SK-N-MC (cell line): ENCODE measurements around the gene FAM98A.
A peak's percentile ranks its signal among the peaks of the same experiment; 100 is the strongest.

ENCODE experiments used
- DNase-seq: peaks from one replicate; pipeline ENCODE4 v3.0.0-alpha.2; 2011; ENCODE audit warnings: low read depth, low spot score
- H3K27ac ChIP-seq: fragments of 200-600 bp; sonication (generic); 2 replicates; pipeline ENCODE4 v1.5.1; 2016; ENCODE audit warnings: mixed run types
- H3K36me3 ChIP-seq: fragments of 200-600 bp; sonication (generic); 2 replicates; pipeline ENCODE4 v1.6.1; 2017; ENCODE audit warnings: antibody characterized with exemption, low read length, mixed read lengths; ENCODE audit not compliant: insufficient read depth
- H3K4me3 ChIP-seq: fragments of 200-600 bp; sonication (generic); 2 replicates; pipeline ENCODE4 v1.5.1; 2016
- H3K9ac ChIP-seq: fragments of 200-600 bp; sonication (generic); 2 replicates; pipeline ENCODE4 v1.8.0; 2017; ENCODE audit warnings: mixed run types, mixed read lengths; ENCODE audit not compliant: insufficient read length
- H3K9me3 ChIP-seq: fragments of 200-600 bp; sonication (generic); 2 replicates; pipeline ENCODE4 v1.6.1; 2017; ENCODE audit warnings: low read depth, mild to moderate bottlenecking, antibody characterized with exemption, low read length, moderate library complexity, mixed read lengths
- EZH2 ChIP-seq: fragments of 200-600 bp; sonication (generic); IDR thresholded peaks from one replicate; pipeline ENCODE4 v1.6.1; 2017; ENCODE audit warnings: antibody characterized with exemption
- FOXP2 ChIP-seq: optimal IDR thresholded peaks from 2 replicates; pipeline ENCODE3; 2011; ENCODE audit warnings: mild to moderate bottlenecking, moderate library complexity; ENCODE audit not compliant: insufficient read depth; ENCODE audit errors: extremely low read length, control extremely low read depth
- POLR2AphosphoS5 ChIP-seq: IDR thresholded peaks from 2 replicates; pipeline ENCODE4 v1.6.1; 2012; ENCODE audit warnings: mild to moderate bottlenecking, low read depth, low read length, borderline replicate concordance

FAM98A gene

DNA sequence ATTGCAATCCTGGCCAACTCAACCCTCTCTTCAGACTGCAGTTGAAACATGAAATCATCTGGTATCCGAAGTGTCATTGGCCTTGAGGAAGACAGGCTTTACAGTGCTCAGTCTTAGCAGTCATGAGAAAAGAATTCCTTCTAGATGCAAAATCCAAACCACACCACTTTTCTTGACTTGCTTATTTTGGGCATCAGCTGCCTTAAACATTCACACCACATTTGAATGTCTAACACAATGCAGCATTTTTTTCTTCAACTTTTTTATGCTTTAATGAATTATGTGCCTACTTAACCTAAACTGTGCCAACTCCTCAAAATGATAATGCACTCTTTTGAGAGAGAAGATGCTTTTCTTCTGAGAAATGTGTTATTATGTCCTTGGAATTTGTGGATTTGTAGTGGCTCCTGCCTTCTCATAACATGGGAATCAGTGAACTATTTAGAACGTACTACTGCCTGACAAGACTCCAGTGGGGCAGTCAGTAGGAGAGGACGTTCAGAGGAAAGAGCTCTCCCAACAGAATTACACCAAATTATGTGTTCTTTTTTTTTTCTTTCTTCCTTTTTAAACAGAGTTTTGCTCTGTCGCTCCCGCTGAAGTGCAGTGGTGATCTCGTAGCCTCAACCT is 3.2 kb upstream of the FAM98A start:
- TF ChIP-seq EZH2 = no peak
- Histone ChIP-seq H3K36me3 (no peaks in the 10 kb centered on the region), H3K9ac (no peak overlapping the region), H3K9me3 (no peaks in the 10 kb centered on the region), H3K4me3 (no peak overlapping the region), H3K27ac (no peak overlapping the region)
- DNase-seq = no peak

DNA sequence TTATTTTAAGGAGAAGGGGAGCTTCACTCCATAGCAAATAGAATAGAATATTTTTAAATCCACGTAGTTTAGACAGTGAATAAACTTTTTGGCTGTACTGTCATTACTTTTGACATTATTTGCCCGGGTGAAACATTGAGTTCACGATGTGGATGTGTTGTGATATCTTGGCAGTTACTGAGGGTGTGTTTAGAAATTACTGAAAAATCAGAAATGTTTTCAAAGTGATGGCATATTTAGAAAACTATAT is 769 bp upstream of the FAM98A start:
- DNase-seq = no peak
- H3K36me3 ChIP-seq = peaks cover 4% of the 10 kb centered on the region
- H3K9ac ChIP-seq = peak overlapping the region; percentile 72
- no peaks in the 10 kb centered on the region for H3K9me3 ChIP-seq
- no peak for TF ChIP-seq EZH2
- no peak for TF ChIP-seq POLR2AphosphoS5
- no peak for TF ChIP-seq FOXP2
- H3K4me3 ChIP-seq = peak overlapping the region; percentile 89
- 0 out of 2 replicates have a peak overlapping the region, but pooled peaks have one; percentile 4 for H3K27ac ChIP-seq

DNA sequence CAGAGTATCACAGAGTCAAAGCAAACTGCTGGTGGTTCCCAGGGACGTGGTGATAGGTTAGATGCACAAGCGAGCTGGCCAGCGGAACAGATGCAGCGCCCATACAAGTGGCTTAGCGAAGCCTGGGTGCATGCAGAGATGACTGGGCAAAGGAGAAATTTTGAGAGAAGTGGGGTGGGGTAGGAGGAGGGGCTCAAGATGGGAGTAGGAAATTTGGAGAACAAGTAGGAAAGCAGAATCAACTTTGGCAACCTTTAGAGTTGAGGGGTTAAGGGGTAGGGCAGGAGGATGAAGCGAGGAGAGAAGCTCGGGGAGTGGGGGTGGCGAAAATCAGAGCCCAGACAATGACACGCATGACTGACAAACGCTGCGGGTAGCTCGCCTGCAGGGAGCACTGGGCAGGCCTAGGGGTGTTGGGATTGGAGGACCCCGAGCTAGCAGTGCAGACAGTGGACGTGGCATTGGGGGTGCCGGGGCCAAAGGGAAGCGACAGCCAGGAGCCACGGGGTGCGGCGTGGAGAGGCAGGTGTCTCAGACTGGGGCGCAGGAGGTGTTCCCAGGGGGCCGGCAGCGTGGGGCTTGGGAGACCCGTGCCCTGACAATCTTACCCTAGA is 431 bp downstream of the FAM98A start:
- Histone ChIP-seq H3K4me3 (peak overlapping the region; percentile 89), H3K9ac (peak overlapping the region; percentile 81), H3K27ac (no peak overlapping the region), H3K36me3 (peaks cover 13% of the 10 kb centered on the region), H3K9me3 (no peaks in the 10 kb centered on the region)
- no peak for DNase-seq
- TF ChIP-seq EZH2 = no peak
- no peak for TF ChIP-seq FOXP2
- TF ChIP-seq POLR2AphosphoS5 = no peak

GRCh38 chr2:33597026-33597425 is 2.1 kb downstream of the FAM98A start:
- Histone ChIP-seq H3K9ac (peak overlapping the region; percentile 81), H3K9me3 (no peaks in the 10 kb centered on the region), H3K4me3 (no peak overlapping the region), H3K36me3 (peaks cover 28% of the 10 kb centered on the region), H3K27ac (no peak overlapping the region)
- TF ChIP-seq EZH2 (no peak), FOXP2 (no peak), POLR2AphosphoS5 (no peak)
- DNase-seq = no peak

DNA sequence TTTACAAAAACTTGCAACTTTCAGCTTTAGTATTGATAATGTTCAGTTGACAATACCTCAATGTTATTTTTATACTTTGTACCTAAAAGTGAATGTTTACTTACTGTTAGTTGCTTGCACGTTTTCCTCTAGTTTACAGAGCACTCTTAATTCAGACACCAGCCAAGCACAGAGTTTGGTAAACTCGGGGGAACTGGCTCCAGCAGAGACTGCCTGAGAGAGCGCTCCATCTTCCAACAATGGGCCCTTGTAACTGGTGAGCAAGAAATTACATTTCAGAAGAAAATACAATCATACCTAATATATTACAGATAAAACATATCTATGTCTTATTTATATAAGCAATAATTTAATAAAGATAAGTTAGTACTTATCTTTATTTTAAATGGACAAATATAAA is 3.7 kb downstream of the FAM98A start:
- H3K27ac ChIP-seq = no peak overlapping the region
- no peak for DNase-seq
- H3K36me3 ChIP-seq = peaks cover 44% of the 10 kb centered on the region
- no peak for TF ChIP-seq POLR2AphosphoS5
- TF ChIP-seq EZH2 = no peak
- no peak for TF ChIP-seq FOXP2
- no peaks in the 10 kb centered on the region for H3K9me3 ChIP-seq
- H3K9ac ChIP-seq = no peak overlapping the region
- no peak overlapping the region for H3K4me3 ChIP-seq

DNA sequence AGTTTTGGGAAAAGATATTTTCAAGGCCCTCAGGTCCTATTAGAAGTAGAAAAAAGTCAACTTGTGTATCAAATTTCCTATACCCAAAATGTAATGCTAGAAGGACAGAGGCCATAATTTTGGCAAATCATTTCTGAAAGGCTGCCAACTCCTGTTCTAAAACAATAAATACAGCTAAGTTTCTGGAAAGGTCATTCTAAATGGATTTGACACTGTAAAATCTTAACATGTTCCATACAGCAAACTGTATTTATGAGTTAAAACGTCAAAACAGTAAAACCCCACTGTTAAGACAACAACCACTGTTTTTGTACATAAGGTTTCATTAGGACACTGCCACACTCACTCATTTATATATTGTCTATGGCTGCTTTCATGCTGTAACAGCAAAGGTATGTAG is 9.7 kb downstream of the FAM98A start:
- peak overlapping the region; percentile 1; the same call in 1 of the 2 replicates for H3K27ac ChIP-seq
- no peak for DNase-seq
- no peak overlapping the region for H3K4me3 ChIP-seq
- H3K36me3 ChIP-seq = peaks cover 86% of the 10 kb centered on the region
- TF ChIP-seq FOXP2 = no peak
- TF ChIP-seq POLR2AphosphoS5 = no peak
- H3K9me3 ChIP-seq = no peaks in the 10 kb centered on the region
- no peak overlapping the region for H3K9ac ChIP-seq

DNA sequence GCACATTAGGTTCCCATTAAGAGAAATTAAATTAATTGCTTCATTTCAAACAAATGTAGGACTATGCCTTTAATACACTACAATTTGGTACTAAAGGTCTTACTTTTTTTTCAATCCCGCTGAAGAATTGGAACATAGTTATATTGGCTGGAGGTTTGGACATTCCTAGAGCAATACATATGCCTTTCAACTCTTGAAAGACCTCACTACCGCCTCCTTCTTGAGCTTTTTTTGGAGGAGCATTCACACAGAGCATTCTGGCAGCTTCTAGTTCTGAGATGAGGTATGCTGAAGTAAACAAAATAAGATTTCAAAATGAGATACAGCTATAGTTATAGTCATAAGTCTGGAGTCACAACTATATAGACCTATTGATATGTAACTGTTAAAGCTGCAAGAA is 10.9 kb downstream of the FAM98A start:
- Histone ChIP-seq H3K27ac (no peak overlapping the region), H3K36me3 (peaks cover 88% of the 10 kb centered on the region), H3K9ac (no peak overlapping the region), H3K9me3 (no peaks in the 10 kb centered on the region), H3K4me3 (no peak overlapping the region)
- DNase-seq = no peak
- TF ChIP-seq FOXP2 = no peak

DNA sequence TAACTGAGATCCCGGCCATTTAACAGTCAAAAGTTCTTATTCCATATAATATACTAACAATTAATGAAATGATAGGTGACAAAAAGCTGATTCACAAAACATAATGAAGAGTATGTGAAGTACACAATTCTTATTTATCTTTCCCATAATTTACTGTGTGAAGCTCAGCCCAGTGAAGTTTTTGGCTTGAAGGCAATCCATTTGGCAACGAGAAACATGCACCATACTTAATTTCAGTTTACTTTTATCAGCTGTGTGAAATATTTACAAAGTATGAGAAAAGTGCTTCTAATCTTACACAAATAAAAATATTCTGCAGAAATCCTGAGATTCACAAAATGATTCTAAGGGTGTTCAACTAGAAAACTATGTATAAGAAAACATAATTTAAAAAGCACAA is 12.3 kb downstream of the FAM98A start:
- Histone ChIP-seq H3K27ac (no peak overlapping the region), H3K4me3 (no peak overlapping the region), H3K36me3 (peaks cover 84% of the 10 kb centered on the region), H3K9ac (no peak overlapping the region), H3K9me3 (no peaks in the 10 kb centered on the region)
- no peak for DNase-seq
- TF ChIP-seq POLR2AphosphoS5 (no peak), FOXP2 (no peak), EZH2 (no peak)
